MM.1S (cell line): ENCODE results near the gene DEFB124.

Source experiments
- EZH2 ChIP-seq: fragments of 300-600 bp; sonication (generic); optimal IDR thresholded peaks from 2 replicates; pipeline ENCODE3; 2017; ENCODE audit warnings: low read depth, mild to moderate bottlenecking, antibody characterized with exemption, low read length, mixed read lengths
- EZH2phosphoT487 ChIP-seq: fragments of 300-600 bp; sonication (generic); IDR thresholded peaks from 2 replicates; pipeline ENCODE4 v1.6.1; 2018; ENCODE audit warnings: antibody characterized with exemption, low read length
- TF ChIP-seq, protein P1 (sequence below): fragments of 300-600 bp; sonication (generic); IDR thresholded peaks from 2 replicates; pipeline ENCODE4 v1.5.1; 2016; ENCODE audit warnings: antibody characterized with exemption, low read length, mixed read lengths

DNA sequence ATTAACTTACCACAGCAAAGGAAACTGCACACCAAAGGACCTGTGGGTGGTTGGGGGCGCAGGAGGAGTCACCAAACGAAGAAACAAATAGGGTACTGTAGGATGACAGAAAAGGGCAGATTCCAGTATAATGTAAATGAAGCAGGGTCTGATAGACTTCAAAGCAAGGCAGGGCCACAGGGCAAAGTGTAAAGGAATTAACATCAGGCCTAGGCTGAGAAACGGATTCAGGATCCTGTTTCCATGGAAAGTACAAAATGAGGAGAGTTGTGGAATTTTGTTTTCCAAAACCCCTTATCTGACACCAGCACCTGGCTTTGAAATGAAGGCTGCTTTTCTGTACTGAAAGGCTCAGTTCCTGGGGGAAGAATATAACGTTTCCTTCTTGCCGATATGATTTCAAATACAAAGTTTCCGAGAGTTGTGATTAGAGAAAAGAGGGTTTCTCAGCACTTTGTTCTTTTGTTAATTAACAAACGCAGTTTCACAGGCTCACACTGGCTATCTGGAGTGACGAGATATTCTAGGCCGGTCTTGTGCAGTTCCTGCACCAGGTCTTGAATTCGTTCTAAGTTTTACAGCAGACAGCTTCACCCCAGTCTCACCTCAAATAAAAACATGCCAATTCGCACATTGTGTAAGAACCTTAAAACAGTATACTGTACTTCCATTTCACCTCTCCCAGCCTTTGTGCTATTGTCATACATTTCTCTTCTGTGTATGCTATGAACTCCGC lies 28.7 kb downstream of the DEFB124 start:
- TF ChIP-seq, protein P1, sequence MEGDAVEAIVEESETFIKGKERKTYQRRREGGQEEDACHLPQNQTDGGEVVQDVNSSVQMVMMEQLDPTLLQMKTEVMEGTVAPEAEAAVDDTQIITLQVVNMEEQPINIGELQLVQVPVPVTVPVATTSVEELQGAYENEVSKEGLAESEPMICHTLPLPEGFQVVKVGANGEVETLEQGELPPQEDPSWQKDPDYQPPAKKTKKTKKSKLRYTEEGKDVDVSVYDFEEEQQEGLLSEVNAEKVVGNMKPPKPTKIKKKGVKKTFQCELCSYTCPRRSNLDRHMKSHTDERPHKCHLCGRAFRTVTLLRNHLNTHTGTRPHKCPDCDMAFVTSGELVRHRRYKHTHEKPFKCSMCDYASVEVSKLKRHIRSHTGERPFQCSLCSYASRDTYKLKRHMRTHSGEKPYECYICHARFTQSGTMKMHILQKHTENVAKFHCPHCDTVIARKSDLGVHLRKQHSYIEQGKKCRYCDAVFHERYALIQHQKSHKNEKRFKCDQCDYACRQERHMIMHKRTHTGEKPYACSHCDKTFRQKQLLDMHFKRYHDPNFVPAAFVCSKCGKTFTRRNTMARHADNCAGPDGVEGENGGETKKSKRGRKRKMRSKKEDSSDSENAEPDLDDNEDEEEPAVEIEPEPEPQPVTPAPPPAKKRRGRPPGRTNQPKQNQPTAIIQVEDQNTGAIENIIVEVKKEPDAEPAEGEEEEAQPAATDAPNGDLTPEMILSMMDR: no peak
- TF ChIP-seq EZH2: no peak
- TF ChIP-seq EZH2phosphoT487: no peak
